HEK293T (cell line): ENCODE measurements around the gene CBARP.

Source experiments
- CTCF ChIA-PET: fragments of 350-600 bp; formaldehyde crosslinking; extraction: SDS; loops from one replicate; lab custom pipeline; 2021; ENCODE audit warnings: antibody characterized with exemption, inconsistent platforms; lab: Yijun Ruan, JAX
- POLR2A ChIA-PET: fragments of 350-600 bp; formaldehyde crosslinking; extraction: SDS; loops from one replicate; lab custom pipeline; 2020; ENCODE audit warnings: antibody characterized with exemption, inconsistent platforms; lab: Yijun Ruan, JAX
- DNase-seq: peaks from one replicate; pipeline ENCODE4 v3.0.0; 2012; ENCODE audit warnings: mixed read lengths; ENCODE audit errors: extremely low spot score
- ARNT ChIP-seq: fragments of 450-650 bp; IDR thresholded peaks from 2 replicates; pipeline ENCODE4 v1.6.1; 2017; ENCODE audit warnings: mild to moderate bottlenecking
- BHLHE40 ChIP-seq: fragments of 450-650 bp; IDR thresholded peaks from 2 replicates; pipeline ENCODE4 v1.6.1; 2016; ENCODE audit warnings: mild to moderate bottlenecking, moderate library complexity, borderline replicate concordance
- CTBP1 ChIP-seq: fragments of 450-650 bp; IDR thresholded peaks from 2 replicates; pipeline ENCODE4 v1.6.1; 2016; ENCODE audit warnings: borderline replicate concordance
- ELF4 ChIP-seq: fragments of 450-650 bp; IDR thresholded peaks from 2 replicates; pipeline ENCODE4 v1.6.1; 2017; ENCODE audit warnings: antibody characterized with exemption
- FOXA1 ChIP-seq: fragments of 450-650 bp; IDR thresholded peaks from 2 replicates; pipeline ENCODE4 v1.6.1; 2016; ENCODE audit warnings: mild to moderate bottlenecking
- FOXK2 ChIP-seq: fragments of 450-650 bp; IDR thresholded peaks from 2 replicates; pipeline ENCODE4 v1.6.1; 2016; ENCODE audit warnings: mild to moderate bottlenecking
- FOXM1 ChIP-seq: fragments of 450-650 bp; IDR thresholded peaks from 2 replicates; pipeline ENCODE4 v1.6.1; 2017; ENCODE audit warnings: mild to moderate bottlenecking, borderline replicate concordance
- HDGF ChIP-seq: fragments of 450-650 bp; IDR thresholded peaks from 2 replicates; pipeline ENCODE4 v1.6.1; 2017; ENCODE audit warnings: antibody characterized with exemption, borderline replicate concordance
- L3MBTL2 ChIP-seq: fragments of 450-650 bp; conservative IDR thresholded peaks from 2 replicates; pipeline ENCODE4 v1.6.1; 2016; ENCODE audit warnings: mild to moderate bottlenecking
- LEF1 ChIP-seq: fragments of 450-650 bp; IDR thresholded peaks from 2 replicates; pipeline ENCODE4 v1.6.1; 2017; ENCODE audit warnings: mild to moderate bottlenecking, borderline replicate concordance
- NFRKB ChIP-seq: fragments of 450-650 bp; IDR thresholded peaks from 2 replicates; pipeline ENCODE4 v1.6.1; 2016; ENCODE audit warnings: mild to moderate bottlenecking, moderate library complexity
- PKNOX1 ChIP-seq: fragments of 450-650 bp; IDR thresholded peaks from 2 replicates; pipeline ENCODE4 v1.6.1; 2016
- SP1 ChIP-seq: fragments of 450-650 bp; IDR thresholded peaks from 2 replicates; pipeline ENCODE4 v1.6.1; 2017
- SUZ12 ChIP-seq: fragments of 450-650 bp; IDR thresholded peaks from 2 replicates; pipeline ENCODE4 v1.6.1; 2016; ENCODE audit warnings: mild to moderate bottlenecking
- TARDBP ChIP-seq: fragments of 450-650 bp; IDR thresholded peaks from 2 replicates; pipeline ENCODE4 v1.6.1; 2016
- ZNF384 ChIP-seq: fragments of 450-650 bp; IDR thresholded peaks from 2 replicates; pipeline ENCODE4 v1.6.1; 2016

Gene CBARP

GRCh38 chr19:1251330-1252220 lies 13.8 kb upstream of the CBARP start:
- peak; percentile 38 for DNase-seq
- CTCF ChIA-PET, result interaction anchor here (0.8 to 1.3 kb wide), 2 partner anchors 15 to 17 kb away, joined by 4 to 5 read pairs; partner anchors contain the start of gene CIRBP
- POLR2A ChIA-PET, result interaction anchor here (0.8 to 7.8 kb wide), 4 partner anchors 9 to 24 kb away, joined by 4 to 157 read pairs (median 7); partner anchors contain the start of genes CIRBP and FAM174C
- TF ChIP-seq FOXK2 (no peak), LEF1 (no peak), FOXA1 (no peak), ELF4 (no peak), CTBP1 (no peak), SUZ12 (no peak), SP1 (no peak), TARDBP (no peak), HDGF (no peak; the same call in 1 of the 2 replicates), ZNF384 (no peak), BHLHE40 (no peak), ARNT (no peak), L3MBTL2 (no peak), PKNOX1 (no peak), FOXM1 (no peak), NFRKB (no peak)

- DNase-seq, result peak; percentile 37
Observed at GRCh38 chr19:1250437-1251260, 12.8 kb upstream of the CBARP start.

GRCh38 chr19:1249990-1250436 lies 12.2 kb upstream of the CBARP start:
- POLR2A ChIA-PET, result interaction anchor here (1.0 kb wide), 2 partner anchors 16 to 19 kb away, joined by 3 to 12 read pairs; partner anchors contain the start of gene CIRBP
- CTCF ChIA-PET, result no interaction called here
- TF ChIP-seq FOXM1, result no peak
- TF ChIP-seq TARDBP, result no peak
- no peak for TF ChIP-seq PKNOX1
- TF ChIP-seq ARNT, result no peak
- no peak for TF ChIP-seq L3MBTL2
- no peak for TF ChIP-seq LEF1
- no peak for TF ChIP-seq ELF4
- TF ChIP-seq HDGF, result no peak
- no peak for TF ChIP-seq CTBP1
- DNase-seq, result no peak

More at GRCh38 chr19:1250437-1251260, 12.8 kb upstream of the CBARP start:
- CTCF ChIA-PET, result interaction anchor here (1.3 kb wide), 1 partner anchor 16 kb away, joined by 5 read pairs; no protein-coding TSS in a partner anchor
- POLR2A ChIA-PET, result interaction anchor here (0.8 to 7.8 kb wide), 6 partner anchors 10 to 25 kb away, joined by 3 to 157 read pairs (median 7); partner anchors contain the start of genes CIRBP and FAM174C
- peak; percentile 44; the same call in 1 of the 2 replicates for TF ChIP-seq FOXM1
- TF ChIP-seq ZNF384, result no peak
- no peak for TF ChIP-seq CTBP1
- no peak for TF ChIP-seq PKNOX1
- TF ChIP-seq BHLHE40, result no peak
- no peak for TF ChIP-seq FOXA1

- POLR2A ChIA-PET, result interaction anchor here (1.0 kb wide), 2 partner anchors 16 to 20 kb away, joined by 3 to 23 read pairs (median 12); partner anchors contain the start of gene CIRBP
- CTCF ChIA-PET, result interaction anchor here (1.0 kb wide), 1 partner anchor 17 kb away, joined by 5 read pairs; no protein-coding TSS in a partner anchor
Observed at GRCh38 chr19:1249298-1249989, 11.6 kb upstream of the CBARP start.

GRCh38 chr19:1248786-1249297 lies 11.0 kb upstream of the CBARP start:
- ChIA-PET POLR2A (interaction anchor here (0.6 to 1.0 kb wide), 3 partner anchors 15 to 20 kb away, joined by 3 to 23 read pairs (median 3); partner anchors contain the start of gene CIRBP), CTCF (interaction anchor here (1.0 kb wide), 1 partner anchor 18 kb away, joined by 5 read pairs; no protein-coding TSS in a partner anchor)
- peak; percentile 65 for DNase-seq
- TF ChIP-seq NFRKB (no peak), FOXM1 (peak; percentile 68)

More at GRCh38 chr19:1249298-1249989, 11.6 kb upstream of the CBARP start:
- peak; percentile 88 for DNase-seq
- TF ChIP-seq FOXA1 (no peak), L3MBTL2 (peak; percentile 75)
